CD14-positive monocyte (primary cell): Measurements from ENCODE around the gene LUC7L. TPM values are rescaled to one million over a fixed set of nuclear protein-coding genes. Genes with fewer than 3 reads are reported as not detected.

Experiments
- DNase-seq, 3 donors: peaks; one replicate each; pipeline ENCODE4 v3.0.0-alpha.2; 2011 to 2022
- H2AFZ ChIP-seq: 2 replicates; pipeline ENCODE4 v1.6.0; 2012; ENCODE audit warnings: mild to moderate bottlenecking, low read depth, low read length, inconsistent platforms; ENCODE audit not compliant: insufficient read depth, poor library complexity, severe bottlenecking
- H3K27ac ChIP-seq, 2 donors: 1 replicate in 1 of 2; 2 replicates in 1 of 2; pipeline ENCODE4 v1.5.1; 2012 to 2013; ENCODE audit warnings: low read length in 2 of 2, control low read depth in 1 of 2, inconsistent platforms in 1 of 2, low read depth in 1 of 2, mild to moderate bottlenecking in 1 of 2
- H3K27me3 ChIP-seq, 2 donors: one replicate each; pipeline versions ENCODE4 v1.6.0 to v1.6.1; 2011 to 2013; ENCODE audit warnings: low read length in 2 of 2; ENCODE audit not compliant: control insufficient read depth in 2 of 2, insufficient read depth in 2 of 2
- H3K36me3 ChIP-seq, 2 donors: replicated peaks in 1 of 2; 1 replicate in 1 of 2; 2 replicates in 1 of 2; pipeline versions ENCODE4 v1.5.1 to v1.6.1; 2012 to 2013; ENCODE audit warnings: low read length in 2 of 2, control low read depth in 1 of 2, inconsistent platforms in 1 of 2, mild to moderate bottlenecking in 1 of 2; ENCODE audit not compliant: insufficient read depth in 2 of 2, control insufficient read depth in 1 of 2
- H3K4me1 ChIP-seq, 2 donors: 1 replicate in 1 of 2; 2 replicates in 1 of 2; pipeline versions ENCODE4 v1.5.1 to v1.6.1; 2012 to 2013; ENCODE audit warnings: low read length in 2 of 2, control low read depth in 1 of 2, inconsistent platforms in 1 of 2, mild to moderate bottlenecking in 1 of 2, moderate library complexity in 1 of 2; ENCODE audit not compliant: insufficient read depth in 2 of 2, control insufficient read depth in 1 of 2
- H3K4me2 ChIP-seq: replicated peaks from 2 replicates; pipeline ENCODE3; 2012; ENCODE audit warnings: low read length, moderate library complexity, mild to moderate bottlenecking; ENCODE audit not compliant: poor library complexity, severe bottlenecking; ENCODE audit errors: extremely low read depth
- H3K4me3 ChIP-seq, 3 experiments: fragments of 200-600 bp in 1 of 3; sonication (generic) in 1 of 3; replicated peaks in 1 of 3; 1 replicate in 2 of 3; 2 replicates in 1 of 3; pipeline ENCODE4 v1.5.1; 2011 to 2013; ENCODE audit warnings: low read length in 3 of 3, mild to moderate bottlenecking in 3 of 3, control low read depth in 2 of 3, low read depth in 2 of 3, inconsistent platforms in 1 of 3, moderate library complexity in 1 of 3
- H3K79me2 ChIP-seq: 2 replicates; pipeline ENCODE4 v1.6.0; 2012; ENCODE audit warnings: mild to moderate bottlenecking, control low read depth, inconsistent platforms, low read length, moderate library complexity; ENCODE audit not compliant: insufficient read depth
- H3K9ac ChIP-seq: 2 replicates; pipeline ENCODE4 v1.6.0; 2017; ENCODE audit warnings: low read length, mild to moderate bottlenecking; ENCODE audit not compliant: insufficient read depth, poor library complexity, severe bottlenecking
- H3K9me3 ChIP-seq, 2 donors: replicated peaks in 1 of 2; 1 replicate in 1 of 2; 2 replicates in 1 of 2; pipeline versions ENCODE4 v1.5.1 to v1.6.1; 2012 to 2013; ENCODE audit warnings: low read length in 2 of 2, control low read depth in 1 of 2; ENCODE audit not compliant: control insufficient read depth in 1 of 2, insufficient read depth in 1 of 2
- H4K20me1 ChIP-seq: 2 replicates; pipeline ENCODE4 v1.6.0; 2012; ENCODE audit warnings: mild to moderate bottlenecking, low read length, control low read depth, moderate library complexity; ENCODE audit not compliant: insufficient read depth
- H3K27ac Mint-ChIP-seq, 7 donors: one replicate each; pipeline ENCODE4 v1.8.0; 2020; ENCODE audit warnings: mild to moderate bottlenecking in 7 of 7, mixed read lengths in 7 of 7, moderate library complexity in 6 of 7, inconsistent platforms in 2 of 7
- H3K27me3 Mint-ChIP-seq, 3 donors: one replicate each; pipeline ENCODE4 v1.8.0; 2021 to 2022; ENCODE audit warnings: low read depth in 3 of 3, mild to moderate bottlenecking in 3 of 3, mixed read lengths in 3 of 3, moderate library complexity in 3 of 3, inconsistent platforms in 1 of 3
- H3K36me3 Mint-ChIP-seq, 2 donors: one replicate each; pipeline ENCODE4 v1.8.0; 2020; ENCODE audit warnings: mixed read lengths in 2 of 2, inconsistent platforms in 1 of 2, mild to moderate bottlenecking in 1 of 2
- H3K4me1 Mint-ChIP-seq: one replicate; pipeline ENCODE4 v1.8.0; 2020; ENCODE audit warnings: mild to moderate bottlenecking, mixed read lengths
- H3K4me3 Mint-ChIP-seq, 2 donors: one replicate each; pipeline ENCODE4 v1.8.0; 2020; ENCODE audit warnings: mild to moderate bottlenecking in 2 of 2, mixed read lengths in 2 of 2, moderate library complexity in 1 of 2
- H3K9me3 Mint-ChIP-seq, 7 donors: one replicate each; pipeline ENCODE4 v1.8.0; 2020 to 2022; ENCODE audit warnings: mixed read lengths in 7 of 7, mild to moderate bottlenecking in 6 of 7, moderate library complexity in 6 of 7, inconsistent platforms in 2 of 7
- WGBS: methylation state at CpG from one replicate; pipeline ENCODE4 v1.1.5; 2013; ENCODE audit warnings: missing lambda C conversion rate; ENCODE audit not compliant: insufficient coverage; 5-methylcytosine and 5-hydroxymethylcytosine counted together
- intact Hi-C, 2 donors: fragments of 100-400 bp; cut with micrococcal nuclease; formaldehyde crosslinking; loops; one replicate each; pipeline versions ENCODE4 v1.15.0 to v1.15.1; 2023
- polyA plus RNA-seq, 3 donors: library from polyadenylated mRNA; depleted of rRNA in 1 of 3; unstranded in 2 of 3; stranded (reverse) in 1 of 3; fragments of 300-500 nt in 2 of 3; fragments of >200 nt in 1 of 3; fragmentation: Illumina TruSeq in 2 of 3; gene quantifications; 1 replicate in 2 of 3; 2 replicates in 1 of 3; pipeline ENCODE4 v1.2.3, GENCODE V29; 2012 to 2021
- TF ChIP-seq, protein P1 (sequence below): fragments of 200-600 bp; IDR thresholded peaks from one replicate; pipeline ENCODE4 v1.8.0; 2022; ENCODE audit warnings: antibody characterized with exemption, mild to moderate bottlenecking

Gene LUC7L
- polyA plus RNA-seq, 3 donors = 4.0 to 109 (median 4.6) TPM

GRCh38 chr16:143456-143855 lies 85.8 kb downstream of the LUC7L start:
- TF ChIP-seq, protein P1, sequence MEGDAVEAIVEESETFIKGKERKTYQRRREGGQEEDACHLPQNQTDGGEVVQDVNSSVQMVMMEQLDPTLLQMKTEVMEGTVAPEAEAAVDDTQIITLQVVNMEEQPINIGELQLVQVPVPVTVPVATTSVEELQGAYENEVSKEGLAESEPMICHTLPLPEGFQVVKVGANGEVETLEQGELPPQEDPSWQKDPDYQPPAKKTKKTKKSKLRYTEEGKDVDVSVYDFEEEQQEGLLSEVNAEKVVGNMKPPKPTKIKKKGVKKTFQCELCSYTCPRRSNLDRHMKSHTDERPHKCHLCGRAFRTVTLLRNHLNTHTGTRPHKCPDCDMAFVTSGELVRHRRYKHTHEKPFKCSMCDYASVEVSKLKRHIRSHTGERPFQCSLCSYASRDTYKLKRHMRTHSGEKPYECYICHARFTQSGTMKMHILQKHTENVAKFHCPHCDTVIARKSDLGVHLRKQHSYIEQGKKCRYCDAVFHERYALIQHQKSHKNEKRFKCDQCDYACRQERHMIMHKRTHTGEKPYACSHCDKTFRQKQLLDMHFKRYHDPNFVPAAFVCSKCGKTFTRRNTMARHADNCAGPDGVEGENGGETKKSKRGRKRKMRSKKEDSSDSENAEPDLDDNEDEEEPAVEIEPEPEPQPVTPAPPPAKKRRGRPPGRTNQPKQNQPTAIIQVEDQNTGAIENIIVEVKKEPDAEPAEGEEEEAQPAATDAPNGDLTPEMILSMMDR = no peak
- Mint-ChIP-seq H3K4me3 (no peak overlapping the region), H3K36me3 (no peaks in the 10 kb centered on the region), H3K9me3 (peaks cover 0 to 4% (median 0%) of the 10 kb centered on the region in 7 donors), H3K27me3 (peaks cover 7 to 24% (median 16%) of the 10 kb centered on the region in 3 donors), H3K27ac (no peak overlapping the region), H3K4me1 (peaks cover 2% of the 10 kb centered on the region)
- no peaks in the 10 kb centered on the region for H3K9me3 ChIP-seq
- no peak overlapping the region for H2AFZ ChIP-seq
- H3K27me3 ChIP-seq = peaks cover 0 to 4% of the 10 kb centered on the region in 2 donors
- no peak overlapping the region for H3K9ac ChIP-seq
- no peak overlapping the region for H3K4me3 ChIP-seq
- H3K79me2 ChIP-seq = no peaks in the 10 kb centered on the region
- H3K4me1 ChIP-seq = no peaks in the 10 kb centered on the region
- H3K4me2 ChIP-seq = no peak overlapping the region
- 86% methylated on average over 6 of the region's 6 CpGs for WGBS
- no peak for DNase-seq
- H4K20me1 ChIP-seq = no peaks in the 10 kb centered on the region
- intact Hi-C loops = no loop called here
- no peaks in the 10 kb centered on the region for H3K36me3 ChIP-seq
- H3K27ac ChIP-seq = no peak overlapping the region

DNA sequence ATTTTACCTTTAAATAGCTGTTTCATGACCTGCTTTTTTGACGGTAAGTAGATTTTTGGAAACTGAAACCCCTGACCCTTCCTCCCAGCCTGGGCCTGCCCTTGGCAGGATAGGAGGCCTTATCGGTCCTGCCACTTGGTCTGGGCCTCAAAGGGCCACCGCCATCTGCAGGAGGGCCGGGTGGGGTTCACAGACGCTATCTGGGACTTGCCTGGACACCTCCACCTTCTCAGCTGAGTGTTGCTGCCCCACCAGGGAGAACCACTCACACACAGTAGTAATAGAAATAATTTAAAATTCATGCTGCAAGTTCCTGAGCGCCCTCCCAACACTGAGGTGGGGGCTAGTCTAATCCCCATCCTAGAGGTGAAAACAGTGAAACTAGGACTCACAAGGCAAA lies 86.2 kb downstream of the LUC7L start:
- TF ChIP-seq, protein P1 = no peak
- DNase-seq = no peak
- Mint-ChIP-seq H3K27ac (no peak overlapping the region), H3K4me1 (peaks cover 2% of the 10 kb centered on the region), H3K36me3 (no peaks in the 10 kb centered on the region), H3K9me3 (peaks cover 0 to 4% (median 0%) of the 10 kb centered on the region in 7 donors), H3K4me3 (no peak overlapping the region), H3K27me3 (peaks cover 7 to 20% (median 14%) of the 10 kb centered on the region in 3 donors)
- WGBS = 82% methylated on average over 3 of the region's 6 CpGs
- no peak overlapping the region for H3K27ac ChIP-seq
- no peak overlapping the region for H3K4me3 ChIP-seq
- no peak overlapping the region for H2AFZ ChIP-seq
- H4K20me1 ChIP-seq = no peaks in the 10 kb centered on the region
- peaks cover 0 to 3% of the 10 kb centered on the region in 2 donors for H3K27me3 ChIP-seq
- peaks cover under 1% of the 10 kb centered on the region for H3K79me2 ChIP-seq
- intact Hi-C loops = no loop called here
- peaks cover 0 to under 1% of the 10 kb centered on the region in 2 donors for H3K4me1 ChIP-seq
- no peaks in the 10 kb centered on the region for H3K9me3 ChIP-seq
- no peak overlapping the region for H3K4me2 ChIP-seq
- no peaks in the 10 kb centered on the region for H3K36me3 ChIP-seq
- H3K9ac ChIP-seq = no peak overlapping the region
